HepG2 (cell line): ENCODE data around the gene ZC3H4. TPM values are rescaled to one million over a fixed set of nuclear protein-coding genes. Genes with fewer than 3 reads are reported as not detected.
A peak's percentile ranks its signal among the peaks of the same experiment; 100 is the strongest.

ENCODE experiments used
- CEBPZ ChIP-seq: IDR thresholded peaks from 2 replicates; pipeline ENCODE4 v1.6.1; 2012; ENCODE audit warnings: low read length, improper control_type of control experiment
- EP300 ChIP-seq, 3 experiments: sonication (generic) in 1 of 3; formaldehyde crosslinking in 1 of 3; IDR thresholded peaks; 2 replicates each; pipeline versions ENCODE4 v1.5.1 to v1.6.1; 2011 to 2020; ENCODE audit warnings: low read depth in 2 of 3, low read length in 2 of 3, borderline replicate concordance in 1 of 3, improper control_type of control experiment in 1 of 3, mild to moderate bottlenecking in 1 of 3, missing genetic modification reagents in 1 of 3, moderate library complexity in 1 of 3
- GABPB1 ChIP-seq: IDR thresholded peaks from 2 replicates; pipeline ENCODE4 v1.6.1; 2016; ENCODE audit warnings: mild to moderate bottlenecking, missing genetic modification reagents, moderate library complexity, missing compliant biosample characterization
- IRX3 ChIP-seq: sonication (generic); formaldehyde crosslinking; IDR thresholded peaks from 2 replicates; pipeline ENCODE4 v1.8.1; 2023; ENCODE audit warnings: mild to moderate bottlenecking, low read depth, missing genetic modification reagents, borderline replicate concordance
- KMT2B ChIP-seq: IDR thresholded peaks from 2 replicates; pipeline ENCODE4 v1.6.1; 2016; ENCODE audit warnings: missing genetic modification reagents, missing compliant biosample characterization
- MBD4 ChIP-seq: IDR thresholded peaks from 2 replicates; pipeline ENCODE4 v1.6.1; 2012; ENCODE audit warnings: low read length, inconsistent platforms, borderline replicate concordance
- MXD1 ChIP-seq: sonication (generic); formaldehyde crosslinking; IDR thresholded peaks from 2 replicates; pipeline ENCODE4 v1.4.0; 2020; ENCODE audit warnings: mild to moderate bottlenecking, missing genetic modification reagents
- MZF1 ChIP-seq: sonication (generic); formaldehyde crosslinking; IDR thresholded peaks from 2 replicates; pipeline ENCODE4 v1.8.1; 2023; ENCODE audit warnings: mild to moderate bottlenecking, missing genetic modification reagents, borderline replicate concordance
- POGK ChIP-seq: sonication (generic); formaldehyde crosslinking; conservative IDR thresholded peaks from 2 replicates; pipeline ENCODE4 v1.8.0; 2022; ENCODE audit warnings: mild to moderate bottlenecking, moderate library complexity, missing genetic modification reagents
- POLR2AphosphoS5 ChIP-seq: IDR thresholded peaks from 2 replicates; pipeline ENCODE4 v1.6.1; 2012; ENCODE audit warnings: low read depth, low read length
- PRMT3 ChIP-seq: sonication (generic); formaldehyde crosslinking; IDR thresholded peaks from 2 replicates; pipeline ENCODE4 v1.8.1; 2022; ENCODE audit warnings: low read depth, mild to moderate bottlenecking, moderate library complexity, missing genetic modification reagents, borderline replicate concordance
- SNAPC4 ChIP-seq: sonication (generic); formaldehyde crosslinking; IDR thresholded peaks from 2 replicates; pipeline ENCODE4 v1.4.0; 2020; ENCODE audit warnings: mild to moderate bottlenecking, missing genetic modification reagents
- ZFP36L1 ChIP-seq: sonication (generic); formaldehyde crosslinking; IDR thresholded peaks from 2 replicates; pipeline ENCODE4 v1.8.0; 2022; ENCODE audit warnings: mild to moderate bottlenecking, missing genetic modification reagents, moderate library complexity
- ZNF501 ChIP-seq: sonication (generic); formaldehyde crosslinking; IDR thresholded peaks from 2 replicates; pipeline ENCODE4 v1.5.1; 2020; ENCODE audit warnings: mild to moderate bottlenecking, moderate library complexity, missing genetic modification reagents
- ZNF546 ChIP-seq: sonication (generic); formaldehyde crosslinking; conservative IDR thresholded peaks from 2 replicates; pipeline ENCODE4 v1.8.1; 2023; ENCODE audit warnings: mild to moderate bottlenecking, missing genetic modification reagents
- ZNF792 ChIP-seq: IDR thresholded peaks from 2 replicates; pipeline ENCODE4 v1.6.1; 2016
- ZSCAN20 ChIP-seq: sonication (generic); formaldehyde crosslinking; IDR thresholded peaks from 2 replicates; pipeline ENCODE4 v1.4.0; 2020; ENCODE audit warnings: missing genetic modification reagents, mild to moderate bottlenecking, borderline replicate concordance
- polyA plus RNA-seq, 8 experiments: library from polyadenylated mRNA; depleted of rRNA in 3 of 8; stranded (reverse) in 7 of 8; unstranded in 1 of 8; fragments of >200 nt; fragmentation: Illumina TruSeq in 4 of 8; extraction: Trizol in 4 of 8; gene quantifications; 2 replicates each; pipeline versions ENCODE4 v1.2.1 to v1.2.3, GENCODE V29; 2011 to 2016; ENCODE audit warnings: low read depth in 4 of 8, missing spikeins in 1 of 8, mixed read lengths in 1 of 8; ENCODE audit not compliant: insufficient read depth in 1 of 8
- total RNA-seq, 5 experiments: library from RNA; depleted of rRNA; stranded (reverse); fragments of >200 nt; fragmentation: Illumina TruSeq; extraction: Trizol; gene quantifications; 2 replicates each; pipeline ENCODE4 v1.2.3, GENCODE V29; 2016; ENCODE audit warnings: low read depth in 1 of 5

The ZC3H4 gene
- total and polyA plus RNA-seq, 2 of the 13 experiments (the other 11 are each of a cell fraction or from before 2014, with no cell fraction given): 1.8 to 10.7 TPM

- TF ChIP-seq MZF1 (CRISPR knock-in tag) (no peak), MXD1 (CRISPR knock-in tag) (peak; percentile 82), MBD4 (no peak), ZFP36L1 (CRISPR knock-in tag) (no peak), CEBPZ (no peak), ZSCAN20 (CRISPR knock-in tag) (no peak; the same call in 1 of the 2 replicates), ZNF501 (CRISPR knock-in tag) (peak; percentile 35; the same call in 1 of the 2 replicates), ZNF792 (CRISPR knock-in tag) (peak; percentile 77; the same call in 1 of the 2 replicates), GABPB1 (CRISPR knock-in tag) (peak; percentile 82), IRX3 (peak; percentile 55; the same call in 1 of the 2 replicates), SNAPC4 (CRISPR knock-in tag) (peak; percentile 95), ZNF546 (CRISPR knock-in tag) (no peak), POLR2AphosphoS5 (peak; percentile 82), KMT2B (CRISPR knock-in tag) (peak; percentile 66; the same call in 1 of the 2 replicates), PRMT3 (CRISPR knock-in tag) (peak; percentile 23; the same call in 1 of the 2 replicates), POGK (CRISPR knock-in tag) (peak; percentile 35; the same call in 1 of the 2 replicates), EP300 (IDR thresholded peaks at IDR 0.05; ENCODE audit: low read depth in 2 of 2, low read length in 2 of 2) (peak in 1 of 2 experiments; percentile 12; a peak in 1 of 4 replicates), EP300 (CRISPR knock-in tag; IDR thresholded peaks at IDR 0.05; ENCODE audit: borderline replicate concordance) (no peak; the same call in 1 of the 2 replicates)
Measured at GRCh38 chr19:47112997-47113849, at the start of gene ZC3H4 (continued).
